ENCODE results near the gene TMEM101.
"Not testable (repeated sequence)": the region's sequence is repeated elsewhere in the genome, so short reads cannot be mapped to it uniquely, and the experiment has no call there.

TMEM101 gene

GRCh38 chr17:43974382-43975266 lies 40.1 kb downstream of the TMEM101 start:
- DNase-seq (ENCODE audit: extremely low read depth, low read depth): no peak
- H3K4me3 ChIP-seq (replicated peaks; ENCODE audit: low read depth, low read length): no peak overlapping the region
- no peak for TF ChIP-seq CTCF (IDR thresholded peaks at IDR 0.05; ENCODE audit: low read depth, low read length, missing control alignments)

GRCh38 chr17:43972444-43973212 lies 42.1 kb downstream of the TMEM101 start:
- not testable (repeated sequence) for H3K4me3 ChIP-seq (replicated peaks; ENCODE audit: low read depth, low read length); DNase-seq (ENCODE audit: extremely low read depth, low read depth)

GRCh38 chr17:43971436-43971835 lies 43.3 kb downstream of the TMEM101 start:
- DNase-seq (ENCODE audit: extremely low read depth, low read depth); H3K4me3 ChIP-seq (replicated peaks; ENCODE audit: low read depth, low read length): not testable (repeated sequence)

- H3K4me3 ChIP-seq (replicated peaks; ENCODE audit: low read depth, low read length): no peak overlapping the region
- no peak for TF ChIP-seq CTCF (IDR thresholded peaks at IDR 0.05; ENCODE audit: low read depth, low read length, missing control alignments)
Measured at GRCh38 chr17:43970366-43970765, 44.4 kb downstream of the TMEM101 start.

GRCh38 chr17:43967251-43967875 lies 47.4 kb downstream of the TMEM101 start:
- H3K4me3 ChIP-seq (replicated peaks; ENCODE audit: low read depth, low read length): no peak overlapping the region
- no peak for TF ChIP-seq CTCF (IDR thresholded peaks at IDR 0.05; ENCODE audit: low read depth, low read length, missing control alignments)
- no peak for DNase-seq (ENCODE audit: extremely low read depth, low read depth)

More at GRCh38 chr17:43970366-43970765, 44.4 kb downstream of the TMEM101 start:
- no peak for DNase-seq (ENCODE audit: extremely low read depth, low read depth)

- DNase-seq (ENCODE audit: extremely low read depth, low read depth): no peak
- H3K4me3 ChIP-seq (replicated peaks; ENCODE audit: low read depth, low read length): no peak overlapping the region
- TF ChIP-seq CTCF (IDR thresholded peaks at IDR 0.05; ENCODE audit: low read depth, low read length, missing control alignments): no peak
Measured at GRCh38 chr17:43966276-43966675, 48.5 kb downstream of the TMEM101 start.

GRCh38 chr17:43962479-43962878 lies 52.3 kb downstream of the TMEM101 start:
- no peak for TF ChIP-seq CTCF (IDR thresholded peaks at IDR 0.05; ENCODE audit: low read depth, low read length, missing control alignments)
- DNase-seq (ENCODE audit: extremely low read depth, low read depth): no peak

More at GRCh38 chr17:43962479-43962878, 52.3 kb downstream of the TMEM101 start:
- H3K4me3 ChIP-seq (replicated peaks; ENCODE audit: low read depth, low read length): no peak overlapping the region
